KOPT-K1 (cell line): Measurements from ENCODE around the gene RABL2A.
"Not testable (repeated sequence)": the region's sequence is repeated elsewhere in the genome, so short reads cannot be mapped to it uniquely, and the experiment has no call there.

ENCODE experiments used
- H3K27ac ChIP-seq: fragments of 200-600 bp; sonication (generic); 2 replicates; pipeline ENCODE4 v1.5.1; 2016; ENCODE audit warnings: antibody characterized with exemption, mild to moderate bottlenecking, low read depth, low read length; ENCODE audit not compliant: poor library complexity, severe bottlenecking
- H3K36me3 ChIP-seq: fragments of 200-600 bp; sonication (generic); 2 replicates; pipeline ENCODE4 v1.5.1; 2017; ENCODE audit warnings: antibody characterized with exemption, mild to moderate bottlenecking, low read length, moderate library complexity; ENCODE audit not compliant: insufficient read depth
- H3K9me3 ChIP-seq: fragments of 200-600 bp; sonication (generic); 2 replicates; pipeline ENCODE4 v1.5.1; 2017; ENCODE audit warnings: antibody characterized with exemption, low read length, mild to moderate bottlenecking; ENCODE audit not compliant: insufficient read depth, poor library complexity, severe bottlenecking

Gene RABL2A

DNA sequence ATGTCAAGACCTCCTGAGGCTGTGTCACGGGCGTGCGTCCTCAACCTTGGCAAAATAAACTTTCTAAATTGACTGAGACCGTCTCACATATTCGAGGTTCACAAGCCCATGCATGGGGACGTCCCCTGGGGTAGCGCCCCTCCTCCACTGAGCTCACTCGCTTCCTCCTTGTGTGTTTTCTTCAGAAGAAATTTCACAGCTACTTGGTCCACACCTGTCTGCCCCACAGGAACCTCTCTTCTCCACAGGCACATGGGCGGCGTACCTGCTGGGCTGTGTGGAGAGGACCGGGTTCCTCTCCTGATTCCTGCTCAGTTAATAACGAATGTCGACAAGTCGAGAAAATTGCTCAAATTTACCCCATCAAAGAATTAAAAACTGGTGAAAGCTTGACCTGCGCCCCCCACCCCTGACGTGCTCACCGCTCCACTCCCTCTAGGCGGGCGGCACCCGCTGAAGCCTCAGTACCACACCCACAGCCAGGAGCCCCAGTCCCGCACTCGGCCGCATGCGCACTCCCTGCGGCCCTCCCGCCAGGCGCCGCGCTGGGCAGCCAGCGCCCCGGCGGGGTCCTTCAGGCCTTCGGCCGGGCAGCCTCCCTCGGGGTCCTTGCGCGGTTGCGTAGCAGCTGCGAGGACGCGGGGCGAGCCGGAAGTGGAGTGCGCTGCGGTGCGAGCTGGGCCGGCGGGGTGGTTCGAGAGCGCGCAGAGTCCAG is at the start of gene RABL2A:
Gene RABL2A, plus strand, starts transcription at position 651 of the 715 bp plus-strand sequence. CDS start 1,341 bp downstream, outside the sequence.
- H3K27ac ChIP-seq, result peak within 1 kb of the TSS; percentile 40
- not testable (repeated sequence) for H3K9me3 ChIP-seq, H3K36me3 ChIP-seq

DNA sequence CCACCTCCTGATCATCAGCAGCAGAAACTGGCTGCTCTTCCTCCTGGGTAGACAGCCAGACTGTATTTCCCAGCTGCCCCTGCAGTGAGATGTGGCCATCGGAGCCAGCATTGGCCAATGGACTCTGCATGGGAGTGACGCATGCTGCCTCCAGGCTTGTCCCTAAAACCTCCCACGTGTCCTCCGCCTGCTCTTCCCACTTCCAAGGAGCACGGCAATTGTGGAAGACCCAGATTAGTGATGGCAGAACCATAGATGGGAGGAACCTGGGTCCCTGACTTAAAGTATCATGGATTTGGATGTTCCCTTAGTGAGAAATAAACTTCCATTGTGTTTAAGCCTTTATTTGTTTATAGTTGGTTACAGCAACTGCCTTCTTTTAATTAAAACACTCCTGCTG is 48.6 kb upstream of the RABL2A start:
- not testable (repeated sequence) for H3K27ac ChIP-seq, H3K36me3 ChIP-seq, H3K9me3 ChIP-seq

DNA sequence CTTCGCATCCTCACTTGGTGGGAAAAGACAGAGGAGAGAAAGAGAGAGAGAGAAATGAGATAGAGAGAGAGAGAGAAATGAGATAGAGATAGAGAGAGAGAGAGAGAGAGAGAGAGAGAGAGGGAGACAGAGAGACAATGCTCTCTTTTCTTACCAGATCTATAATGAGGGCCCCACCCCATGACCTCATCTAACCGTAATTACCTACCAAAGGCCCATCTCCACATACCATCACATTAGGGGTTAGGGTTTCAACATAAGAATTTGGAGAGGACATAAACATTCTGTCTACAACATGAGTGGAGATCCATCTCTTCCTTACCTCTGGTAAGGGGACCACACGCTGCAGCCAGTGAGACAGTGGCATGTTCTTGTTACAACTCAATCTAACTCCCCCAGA is 44.6 kb upstream of the RABL2A start:
- not testable (repeated sequence) for H3K9me3 ChIP-seq, H3K36me3 ChIP-seq, H3K27ac ChIP-seq

DNA sequence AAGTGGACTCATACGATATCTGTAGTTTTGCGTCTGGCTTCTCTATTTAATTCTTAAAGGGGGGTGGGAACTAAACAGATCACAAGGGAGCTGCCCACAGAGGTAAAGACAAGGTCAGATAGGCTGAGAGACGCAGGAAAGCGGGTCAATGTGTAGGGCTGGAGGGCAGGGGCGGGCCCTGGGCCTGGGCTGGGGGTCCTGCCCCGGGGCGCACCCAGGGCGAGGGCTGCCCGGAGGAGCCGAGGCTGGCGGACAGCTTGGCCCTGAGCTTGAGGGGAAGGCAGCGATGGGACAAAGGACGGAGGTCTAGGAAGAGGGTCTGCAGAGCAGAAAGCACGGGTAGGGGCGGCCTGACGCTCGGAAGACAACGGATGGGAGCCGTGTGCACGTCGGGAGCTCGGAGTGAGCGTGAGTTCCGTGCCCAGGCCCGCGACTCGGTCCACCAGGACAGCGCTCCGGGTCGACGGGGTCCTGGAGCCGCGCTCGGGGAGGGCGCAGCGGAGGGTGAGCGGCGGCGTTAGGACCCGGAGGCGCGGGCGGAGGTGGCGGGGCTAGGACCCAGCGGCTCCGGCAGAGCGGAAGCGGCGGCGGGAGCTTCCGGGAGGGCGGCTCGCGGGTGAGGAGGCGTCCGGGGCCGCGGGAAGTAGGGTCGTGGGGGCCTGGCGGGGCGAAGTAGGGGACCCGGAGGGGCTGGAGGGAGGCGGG is 43.4 kb upstream of the RABL2A start:
- peak overlapping the region; percentile 63 for H3K27ac ChIP-seq
- H3K9me3 ChIP-seq, H3K36me3 ChIP-seq: not testable (repeated sequence)

DNA sequence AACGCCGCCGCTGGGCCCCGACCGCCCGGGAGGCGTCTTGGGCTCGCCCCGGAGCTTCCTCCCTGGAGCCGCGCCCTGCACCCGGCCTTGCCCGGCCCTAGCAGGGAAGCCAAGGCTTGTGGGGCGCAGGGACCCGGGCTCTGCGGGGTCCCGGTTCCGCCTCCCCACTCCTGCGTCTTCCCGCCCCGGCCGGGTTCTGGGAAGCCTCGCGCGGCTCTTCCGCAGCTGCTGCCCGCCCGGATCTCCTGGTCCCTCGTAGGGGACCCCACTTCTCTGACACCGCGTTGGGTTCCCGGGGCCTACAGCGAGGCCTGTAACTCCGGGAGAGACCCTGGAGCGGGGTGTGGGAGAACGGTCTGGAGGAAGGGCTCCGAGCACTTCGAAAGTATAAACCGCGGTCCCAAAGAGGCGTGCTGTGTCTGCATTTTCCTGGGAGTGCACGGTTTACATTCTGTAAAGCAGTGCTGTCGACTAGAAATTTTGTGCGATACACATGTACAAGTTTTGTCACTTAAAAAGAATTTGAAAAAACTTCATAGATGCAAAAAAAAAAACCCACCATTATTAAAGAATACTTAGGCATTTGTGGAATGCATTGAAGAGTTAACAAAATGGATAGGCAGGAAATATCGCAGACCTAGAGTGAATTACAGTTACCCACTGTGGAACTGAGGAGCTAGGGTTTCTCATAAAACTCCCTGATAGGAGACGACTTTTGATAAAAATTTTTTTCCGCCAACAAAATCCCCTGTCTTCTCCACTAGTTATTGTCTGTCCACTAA is 42.6 kb upstream of the RABL2A start:
- H3K27ac ChIP-seq, result peak overlapping the region; percentile 63
- not testable (repeated sequence) for H3K36me3 ChIP-seq, H3K9me3 ChIP-seq

DNA sequence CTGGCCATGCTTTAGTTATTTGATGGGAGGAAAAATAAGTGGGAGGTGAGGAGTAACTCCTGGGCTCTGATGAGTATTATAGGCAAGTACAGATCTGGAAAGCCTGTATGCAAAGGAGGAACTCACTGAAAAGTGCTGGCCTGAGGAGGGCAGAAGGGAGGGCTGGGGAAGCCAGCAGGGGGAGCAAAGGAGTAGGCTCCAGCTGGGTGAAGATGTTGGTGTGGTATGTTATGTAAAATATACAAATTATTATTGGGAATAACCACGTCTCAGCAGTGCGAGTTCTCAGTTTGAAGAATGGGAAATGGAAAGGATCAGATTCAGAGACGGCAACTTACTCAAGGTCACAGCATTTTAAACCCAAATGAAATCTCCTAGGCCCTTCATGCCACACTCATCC is 39.9 kb upstream of the RABL2A start:
- not testable (repeated sequence) for H3K27ac ChIP-seq, H3K9me3 ChIP-seq, H3K36me3 ChIP-seq

DNA sequence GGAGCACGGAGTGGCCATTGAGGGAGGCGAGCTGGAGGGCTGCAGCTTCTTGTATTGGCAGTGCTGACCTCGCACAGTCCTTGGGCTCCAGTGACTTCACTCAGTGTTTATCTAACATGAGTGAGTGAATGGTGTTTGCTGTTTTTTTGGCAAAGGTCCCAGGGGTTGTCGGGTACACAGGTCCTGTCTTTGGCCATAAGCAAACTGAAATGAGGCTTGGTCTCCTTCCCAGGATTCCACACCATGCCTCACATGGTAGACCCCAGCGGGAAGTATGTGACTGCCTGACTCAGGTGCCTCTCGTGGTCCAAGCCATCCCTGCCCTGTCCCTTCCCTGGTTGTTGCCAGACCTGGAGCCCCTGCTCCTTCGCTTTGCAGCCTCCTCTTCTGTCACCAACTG is 37.5 kb upstream of the RABL2A start:
- H3K9me3 ChIP-seq, H3K36me3 ChIP-seq, H3K27ac ChIP-seq: not testable (repeated sequence)

DNA sequence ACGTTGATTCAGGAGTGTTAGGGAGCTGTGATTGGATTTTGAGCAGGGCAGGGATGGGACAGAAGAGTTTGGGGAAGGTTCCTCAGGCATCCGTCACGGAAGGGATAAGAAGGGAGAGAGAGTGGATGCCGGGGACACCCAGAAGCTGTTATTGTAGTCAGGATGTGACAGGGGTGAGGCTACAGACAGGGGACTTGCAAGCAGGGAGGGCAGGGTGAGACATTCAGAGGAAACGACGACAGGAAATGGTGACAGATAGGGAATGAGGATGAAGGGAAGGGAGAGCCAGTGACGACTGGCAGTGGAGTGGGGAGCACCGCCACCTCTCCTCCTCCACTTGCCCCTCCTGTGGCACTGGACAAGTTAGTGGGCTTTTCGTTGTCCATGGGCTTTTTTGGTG is 35.1 kb upstream of the RABL2A start:
- H3K9me3 ChIP-seq, H3K36me3 ChIP-seq: not testable (repeated sequence)
- peak overlapping the region; percentile 22 for H3K27ac ChIP-seq

DNA sequence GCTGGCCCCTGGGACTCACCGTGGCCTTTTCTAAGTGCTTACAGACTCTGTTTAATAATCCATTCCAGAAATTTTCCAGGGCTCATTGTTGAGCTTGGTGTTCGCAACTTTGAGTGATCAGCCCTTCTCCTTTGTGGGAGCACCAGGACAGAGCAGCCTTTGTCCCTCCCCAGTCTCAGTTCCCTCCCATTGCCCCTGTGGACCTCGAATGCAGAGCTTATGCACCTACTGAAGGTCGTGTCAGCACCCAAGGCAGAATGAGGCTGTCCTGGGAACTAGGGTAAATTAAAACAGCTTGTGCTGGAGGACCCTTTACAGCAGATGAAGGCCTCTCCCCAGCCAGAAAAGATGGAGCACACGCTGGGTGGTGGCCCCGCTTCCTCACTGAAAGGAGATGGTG is 33.8 kb upstream of the RABL2A start:
- not testable (repeated sequence) for H3K36me3 ChIP-seq, H3K9me3 ChIP-seq, H3K27ac ChIP-seq

DNA sequence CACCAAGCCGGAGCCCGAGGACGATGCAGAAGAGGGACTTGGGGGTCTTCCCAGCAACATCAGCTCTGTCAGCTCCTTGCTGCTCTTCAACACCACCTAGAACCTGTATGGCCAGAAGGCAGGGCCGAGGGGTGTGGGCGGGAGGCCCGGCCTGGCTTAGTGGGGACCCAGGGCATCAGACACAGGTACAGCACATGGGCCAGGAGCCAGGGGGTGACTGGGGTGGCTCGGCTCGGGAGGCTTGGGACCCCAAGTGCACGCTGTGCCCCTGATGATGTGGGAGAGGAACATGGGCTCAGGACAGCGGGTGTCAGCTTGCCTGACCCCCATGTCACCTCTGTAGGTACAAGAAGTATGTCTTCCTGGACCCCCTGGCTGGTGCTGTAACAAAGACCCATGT is 31.3 kb upstream of the RABL2A start:
- not testable (repeated sequence) for H3K27ac ChIP-seq, H3K9me3 ChIP-seq, H3K36me3 ChIP-seq

DNA sequence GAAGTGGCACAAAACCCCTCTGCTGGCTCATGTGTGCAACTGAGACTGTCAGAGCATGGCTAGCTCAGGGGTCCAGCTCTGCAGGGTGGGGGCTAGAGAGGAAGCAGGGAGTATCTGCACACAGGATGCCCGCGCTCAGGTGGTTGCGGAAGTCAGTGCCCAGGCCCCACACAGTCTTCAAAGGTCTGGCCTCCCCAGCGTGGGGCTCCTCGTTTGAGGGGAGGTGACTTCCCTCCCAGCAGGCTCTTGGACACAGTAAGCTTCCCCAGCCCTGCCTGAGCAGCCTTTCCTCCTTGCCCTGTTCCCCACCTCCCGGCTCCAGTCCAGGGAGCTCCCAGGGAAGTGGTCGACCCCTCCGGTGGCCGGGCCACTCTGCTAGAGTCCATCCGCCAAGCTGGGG is 29.9 kb upstream of the RABL2A start:
- not testable (repeated sequence) for H3K36me3 ChIP-seq, H3K9me3 ChIP-seq, H3K27ac ChIP-seq

DNA sequence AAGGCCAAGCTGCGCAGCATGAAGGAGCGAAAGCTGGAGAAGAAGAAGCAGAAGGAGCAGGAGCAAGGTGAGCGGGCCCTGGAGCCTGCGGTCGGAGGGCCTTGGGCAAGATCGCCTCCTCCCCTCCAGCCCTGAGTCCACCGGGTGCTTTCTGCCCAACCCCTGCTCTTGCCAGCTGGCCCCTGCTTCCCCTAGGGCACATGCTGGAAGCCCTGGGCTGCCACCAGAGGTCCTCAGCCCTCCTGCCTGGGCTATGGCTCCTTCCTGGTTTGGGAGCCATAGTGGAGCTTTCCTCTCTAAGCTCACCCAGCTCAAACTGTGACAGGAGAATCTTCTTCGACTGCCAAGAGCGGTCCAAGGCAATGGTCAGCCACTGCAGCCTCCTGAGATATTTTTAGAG is 29.5 kb upstream of the RABL2A start:
- H3K36me3 ChIP-seq, H3K9me3 ChIP-seq, H3K27ac ChIP-seq: not testable (repeated sequence)

DNA sequence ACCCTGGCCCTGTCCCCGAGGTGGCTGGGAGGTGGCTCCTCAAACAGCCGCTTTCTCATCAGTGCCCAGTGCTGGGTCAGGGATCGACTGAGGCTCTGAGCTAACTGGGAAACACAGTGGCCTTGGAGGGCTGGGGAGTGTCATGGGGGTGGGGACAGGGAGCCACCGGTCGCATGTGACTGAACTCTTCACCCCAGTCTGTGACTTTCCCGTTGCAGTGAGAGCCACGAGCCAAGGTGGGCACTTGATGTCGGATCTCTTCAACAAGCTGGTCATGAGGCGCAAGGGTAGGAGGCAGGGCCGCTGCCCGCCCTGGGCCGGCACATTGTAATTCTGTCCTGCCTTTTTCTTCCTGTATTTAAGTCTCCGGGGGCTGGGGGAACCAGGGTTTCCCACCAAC is 28.9 kb upstream of the RABL2A start:
- H3K36me3 ChIP-seq, H3K27ac ChIP-seq, H3K9me3 ChIP-seq: not testable (repeated sequence)

DNA sequence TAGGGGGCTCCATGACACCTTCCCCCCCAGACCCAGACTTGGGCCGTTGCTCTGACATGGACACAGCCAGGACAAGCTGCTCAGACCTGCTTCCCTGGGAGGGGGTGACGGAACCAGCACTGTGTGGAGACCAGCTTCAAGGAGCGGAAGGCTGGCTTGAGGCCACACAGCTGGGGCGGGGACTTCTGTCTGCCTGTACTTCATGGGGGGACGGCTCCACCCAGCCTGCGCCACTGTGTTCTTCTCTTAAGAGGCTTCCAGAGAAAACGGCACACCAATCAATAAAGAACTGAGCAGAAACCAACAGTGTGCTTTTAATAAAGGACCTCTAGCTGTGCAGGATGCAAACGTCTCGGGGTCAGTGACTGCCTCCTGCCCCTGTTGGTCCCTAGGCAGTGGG is 28.3 kb upstream of the RABL2A start:
- H3K9me3 ChIP-seq, H3K36me3 ChIP-seq, H3K27ac ChIP-seq: not testable (repeated sequence)

DNA sequence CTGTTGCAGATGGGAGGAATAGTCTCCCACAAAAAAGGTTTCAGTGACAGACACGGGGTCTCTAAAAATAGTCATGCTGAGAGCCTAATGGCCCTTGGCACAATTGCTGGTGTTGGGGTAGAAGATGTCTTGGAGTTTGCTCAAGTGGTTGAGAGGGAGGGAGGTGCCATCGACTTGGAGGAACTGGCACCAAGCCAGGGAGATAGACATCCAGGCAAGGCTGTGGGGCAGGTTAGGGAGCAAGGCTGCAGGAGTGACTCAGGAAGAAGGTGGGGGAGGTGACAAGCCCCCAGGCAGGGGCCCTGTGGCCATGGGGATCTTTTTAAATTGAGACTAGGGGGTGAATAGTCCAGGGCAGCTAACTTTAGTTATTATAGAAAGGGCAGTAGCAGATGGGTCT is 27.9 kb upstream of the RABL2A start:
- H3K9me3 ChIP-seq, H3K36me3 ChIP-seq, H3K27ac ChIP-seq: not testable (repeated sequence)
